Measurements from ENCODE around the gene PCDHGA9.

DNA sequence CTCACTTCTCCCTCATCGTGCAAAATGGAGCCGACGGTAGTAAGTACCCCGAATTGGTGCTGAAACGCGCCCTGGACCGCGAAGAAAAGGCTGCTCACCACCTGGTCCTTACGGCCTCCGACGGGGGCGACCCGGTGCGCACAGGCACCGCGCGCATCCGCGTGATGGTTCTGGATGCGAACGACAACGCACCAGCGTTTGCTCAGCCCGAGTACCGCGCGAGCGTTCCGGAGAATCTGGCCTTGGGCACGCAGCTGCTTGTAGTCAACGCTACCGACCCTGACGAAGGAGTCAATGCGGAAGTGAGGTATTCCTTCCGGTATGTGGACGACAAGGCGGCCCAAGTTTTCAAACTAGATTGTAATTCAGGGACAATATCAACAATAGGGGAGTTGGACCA is 28.7 kb downstream of the PCDHGA9 start:
- TF ChIP-seq, protein P1, sequence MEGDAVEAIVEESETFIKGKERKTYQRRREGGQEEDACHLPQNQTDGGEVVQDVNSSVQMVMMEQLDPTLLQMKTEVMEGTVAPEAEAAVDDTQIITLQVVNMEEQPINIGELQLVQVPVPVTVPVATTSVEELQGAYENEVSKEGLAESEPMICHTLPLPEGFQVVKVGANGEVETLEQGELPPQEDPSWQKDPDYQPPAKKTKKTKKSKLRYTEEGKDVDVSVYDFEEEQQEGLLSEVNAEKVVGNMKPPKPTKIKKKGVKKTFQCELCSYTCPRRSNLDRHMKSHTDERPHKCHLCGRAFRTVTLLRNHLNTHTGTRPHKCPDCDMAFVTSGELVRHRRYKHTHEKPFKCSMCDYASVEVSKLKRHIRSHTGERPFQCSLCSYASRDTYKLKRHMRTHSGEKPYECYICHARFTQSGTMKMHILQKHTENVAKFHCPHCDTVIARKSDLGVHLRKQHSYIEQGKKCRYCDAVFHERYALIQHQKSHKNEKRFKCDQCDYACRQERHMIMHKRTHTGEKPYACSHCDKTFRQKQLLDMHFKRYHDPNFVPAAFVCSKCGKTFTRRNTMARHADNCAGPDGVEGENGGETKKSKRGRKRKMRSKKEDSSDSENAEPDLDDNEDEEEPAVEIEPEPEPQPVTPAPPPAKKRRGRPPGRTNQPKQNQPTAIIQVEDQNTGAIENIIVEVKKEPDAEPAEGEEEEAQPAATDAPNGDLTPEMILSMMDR (conservative IDR thresholded peaks at IDR 0.05; ENCODE audit: low read length), result no peak
- no peak for TF ChIP-seq EZH2phosphoT487 (IDR thresholded peaks at IDR 0.05; ENCODE audit: borderline replicate concordance, low read depth, low read length)

All from OCI-LY7 (cell line).